Measurements from ENCODE around the gene MYO1F.

MYO1F gene

GRCh38 chr19:8475005-8475404, 102.2 kb downstream of the MYO1F start:
- peaks cover 4% of the 10 kb centered on the region for H3K4me1 ChIP-seq (ENCODE audit: control insufficient read depth, insufficient read depth, low read length)
- H3K36me3 ChIP-seq (ENCODE audit: control insufficient read depth, insufficient read depth, low read length, severe bottlenecking): peaks cover 87% of the 10 kb centered on the region
- H3K9me3 ChIP-seq (ENCODE audit: control insufficient read depth, low read length): no peaks in the 10 kb centered on the region
- no peaks in the 10 kb centered on the region for H3K27me3 ChIP-seq (replicated peaks; ENCODE audit: control insufficient read depth, insufficient read depth, low read length)
- H3K4me3 ChIP-seq (ENCODE audit: low read length): no peak overlapping the region
- DNase-seq (ENCODE audit: low read depth): no peak
- no peak overlapping the region for H3K9ac ChIP-seq (ENCODE audit: low read length)

- H3K9me3 ChIP-seq (ENCODE audit: control insufficient read depth, low read length): no peaks in the 10 kb centered on the region
- H3K4me3 ChIP-seq (ENCODE audit: low read length): no peak overlapping the region
- H3K9ac ChIP-seq (ENCODE audit: low read length): no peak overlapping the region
- peaks cover 4% of the 10 kb centered on the region for H3K4me1 ChIP-seq (ENCODE audit: control insufficient read depth, insufficient read depth, low read length)
- peaks cover 94% of the 10 kb centered on the region for H3K36me3 ChIP-seq (ENCODE audit: control insufficient read depth, insufficient read depth, low read length, severe bottlenecking)
- H3K27me3 ChIP-seq (replicated peaks; ENCODE audit: control insufficient read depth, insufficient read depth, low read length): no peaks in the 10 kb centered on the region
- no peak for DNase-seq (ENCODE audit: low read depth)
These were observed 103.4 kb downstream of the MYO1F start for GRCh38 chr19:8473648-8474476.
